ENCODE data around the gene CEND1. TPM values are rescaled to one million over a fixed set of nuclear protein-coding genes. Genes with fewer than 3 reads are reported as not detected.

The CEND1 gene
- total and polyA plus RNA-seq, 2 donors (not counting 3 experiments of a cell fraction or from before 2014, with no cell fraction given) = 0.15 to 0.40 TPM

GRCh38 chr11:779955-780532, 9.8 kb downstream of the CEND1 start:
- Histone ChIP-seq H3K9me1 (replicated peaks; ENCODE audit: control insufficient read depth, extremely low read depth, insufficient read depth, low read length) (no peaks in the 10 kb centered on the region), H3K4me3 (replicated peaks in 1 of 3; ENCODE audit: insufficient read depth in 1 of 3, low read depth in 1 of 3, low read length in 3 of 3) (no peak overlapping the region), H2AFZ (ENCODE audit: low read depth, low read length) (no peak overlapping the region), H3K4me1 (ENCODE audit: control insufficient read depth, extremely low read depth, insufficient read depth, low read length) (peaks cover 19% of the 10 kb centered on the region), H3K36me3 (ENCODE audit: control insufficient read depth in 2 of 2, extremely low read depth in 1 of 2, insufficient read depth in 2 of 2, low read length in 2 of 2) (no peaks in the 10 kb centered on the region), H4K20me1 (replicated peaks; ENCODE audit: control insufficient read depth, extremely low read depth, insufficient read depth, low read length) (no peaks in the 10 kb centered on the region), H3K4me2 (ENCODE audit: insufficient read depth, low read length) (no peak overlapping the region), H3K79me2 (ENCODE audit: control insufficient read depth, insufficient read depth, low read length) (peaks cover 34% of the 10 kb centered on the region), H3K27ac (ENCODE audit: insufficient read depth, low read depth, low read length) (no peak overlapping the region), H3K9ac (replicated peaks; ENCODE audit: extremely low read depth, insufficient read depth, low read length) (no peak overlapping the region), H3K9me3 (replicated peaks; ENCODE audit: control insufficient read depth, insufficient read depth, low read length) (no peaks in the 10 kb centered on the region), H3K27me3 (ENCODE audit: control insufficient read depth in 2 of 2, insufficient read depth in 2 of 2, low read length in 2 of 2) (no peaks in the 10 kb centered on the region)
- BruUV-seq (replicated peaks) = no TSS peak
- intact Hi-C loops (cut with micrococcal nuclease) = no loop called here
- ChIA-PET POLR2A (no interaction called here), CTCF (no interaction called here)
- dilution Hi-C loops (cut with MboI; ENCODE audit: extremely low pct_ligation_motif_present, low sequenced_read_pairs) = no loop called here
- FAIRE-seq (no peak), DNase-seq (ENCODE audit: low read depth, low spot score) (no peak)
- TF ChIP-seq MAX (IDR thresholded peaks at IDR 0.05; ENCODE audit: insufficient read depth, insufficient read length) (no peak), POLR2A (IDR thresholded peaks at IDR 0.05; ENCODE audit: low read depth, low read length) (no peak), GATA2 (IDR thresholded peaks at IDR 0.05; ENCODE audit: insufficient read depth, insufficient read length, low read depth, low read length) (no peak), POLR2AphosphoS5 (IDR thresholded peaks at IDR 0.05; ENCODE audit: insufficient read depth, low read depth, low read length) (no peak), EZH2 (IDR thresholded peaks at IDR 0.05; ENCODE audit: borderline replicate concordance, low read depth, low read length, severe bottlenecking) (no peak), JUN (IDR thresholded peaks at IDR 0.05; ENCODE audit: borderline replicate concordance, insufficient read depth, insufficient read length, low read depth) (no peak), MYC (IDR thresholded peaks at IDR 0.05; ENCODE audit: low read depth, low read length) (no peak), FOS (IDR thresholded peaks at IDR 0.05; ENCODE audit: borderline replicate concordance, insufficient read depth, low read length) (no peak), CTCF (IDR thresholded peaks at IDR 0.05; ENCODE audit: extremely low read depth in 1 of 2, insufficient read depth in 1 of 2, low read depth in 1 of 2, low read length in 2 of 2) (no peak)
